GM12878 (cell line): ENCODE measurements around the gene ADAR.

ENCODE experiments used
- BMI1 ChIP-seq: fragments of 450-650 bp; IDR thresholded peaks from 2 replicates; pipeline ENCODE4 v1.6.1; 2016; ENCODE audit warnings: mild to moderate bottlenecking, moderate library complexity, borderline replicate concordance
- CBX3 ChIP-seq: fragments of 200-600 bp; sonication (generic); IDR thresholded peaks from 2 replicates; pipeline ENCODE4 v1.6.1; 2016; ENCODE audit warnings: low read depth, borderline replicate concordance
- DPF2 ChIP-seq: fragments of 450-650 bp; IDR thresholded peaks from 2 replicates; pipeline ENCODE4 v1.6.1; 2017; ENCODE audit warnings: mild to moderate bottlenecking
- EZH2 ChIP-seq: IDR thresholded peaks from 2 replicates; pipeline ENCODE4 v1.6.1; 2012; ENCODE audit warnings: low read depth, mild to moderate bottlenecking, control low read depth, inconsistent platforms, low read length, borderline replicate concordance; ENCODE audit not compliant: control insufficient read depth
- JUND ChIP-seq: IDR thresholded peaks from 2 replicates; pipeline ENCODE4 v1.6.1; 2012; ENCODE audit warnings: low read depth, mild to moderate bottlenecking, low read length, improper control_type of control experiment, moderate library complexity
- MAX ChIP-seq: IDR thresholded peaks from 2 replicates; pipeline ENCODE4 v1.6.1; 2012; ENCODE audit warnings: low read depth, low read length, improper control_type of control experiment
- MTA3 ChIP-seq: IDR thresholded peaks from 2 replicates; pipeline ENCODE4 v1.6.1; 2012; ENCODE audit warnings: low read length, inconsistent platforms, borderline replicate concordance
- POLR2AphosphoS2 ChIP-seq: IDR thresholded peaks from 2 replicates; pipeline ENCODE4 v1.6.1; 2011; ENCODE audit warnings: low read depth, mild to moderate bottlenecking, low read length, improper control_type of control experiment, moderate library complexity
- POLR2AphosphoS5 ChIP-seq: IDR thresholded peaks from 2 replicates; pipeline ENCODE4 v1.6.1; 2011; ENCODE audit warnings: mild to moderate bottlenecking, low read length, inconsistent platforms
- RCOR1 ChIP-seq: conservative IDR thresholded peaks from 2 replicates; pipeline ENCODE4 v1.6.1; 2012; ENCODE audit warnings: low read depth, low read length, improper control_type of control experiment
- SUZ12 ChIP-seq: fragments of 200-600 bp; sonication (generic); IDR thresholded peaks from one replicate; pipeline ENCODE4 v1.6.1; 2018; ENCODE audit warnings: antibody characterized with exemption, mild to moderate bottlenecking; ENCODE audit not compliant: unreplicated experiment
- TF ChIP-seq, protein P1 (sequence below), 3 experiments: IDR thresholded peaks in 2 of 3; conservative IDR thresholded peaks in 1 of 3; 2 replicates each; pipeline ENCODE4 v1.5.1; 2011; ENCODE audit warnings: low read depth in 3 of 3, low read length in 3 of 3, mild to moderate bottlenecking in 3 of 3, control low read depth in 2 of 3, moderate library complexity in 2 of 3, inconsistent platforms in 1 of 3, mixed read lengths in 1 of 3; ENCODE audit not compliant: control insufficient read depth in 2 of 3, insufficient read depth in 1 of 3; ENCODE audit errors: extremely low read depth in 1 of 3
- TF ChIP-seq, protein P2 (sequence below): fragments of 450-650 bp; IDR thresholded peaks from 2 replicates; pipeline ENCODE4 v1.6.1; 2014; ENCODE audit warnings: mild to moderate bottlenecking

DNA sequence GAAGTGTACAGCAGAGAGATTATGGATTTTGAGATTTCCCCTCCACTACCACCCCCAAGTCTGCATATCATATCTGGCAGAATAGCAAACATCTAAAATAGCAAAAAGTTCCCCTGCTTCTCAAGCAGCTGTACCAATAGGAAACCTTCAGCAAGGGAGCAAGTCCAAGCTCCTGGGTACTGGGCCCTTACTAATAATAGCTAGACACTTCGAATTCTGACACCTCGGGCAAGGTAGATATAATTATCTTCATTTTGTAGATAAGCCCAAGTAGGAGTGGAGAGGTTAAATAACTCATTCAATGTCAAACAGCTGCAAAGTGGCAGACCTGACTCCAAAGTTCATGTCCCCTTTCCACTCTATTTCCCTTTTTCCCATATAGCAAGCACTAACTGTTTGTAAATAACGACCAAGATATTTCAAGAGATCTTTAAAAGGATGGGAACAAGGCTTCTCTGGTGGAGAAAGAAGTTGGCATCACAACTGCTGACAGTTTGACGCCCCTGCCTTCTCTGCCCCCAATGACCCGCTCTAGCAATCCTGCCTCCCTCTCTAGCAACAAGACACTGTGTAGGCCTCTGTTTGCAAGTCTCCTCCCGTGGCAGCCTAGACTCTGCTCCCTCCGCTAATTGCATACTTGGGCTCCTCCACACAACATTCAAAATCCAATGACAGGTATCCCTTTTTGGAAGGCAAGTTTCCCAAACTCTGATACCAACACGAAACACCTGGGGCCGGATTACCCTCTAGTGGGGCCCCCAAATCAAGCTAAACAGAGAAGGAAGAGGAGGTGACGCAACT is 18.7 kb upstream of the ADAR start:
- TF ChIP-seq JUND = no peak
- no peak for TF ChIP-seq RCOR1
- TF ChIP-seq POLR2AphosphoS2 = no peak
- TF ChIP-seq, protein P1, sequence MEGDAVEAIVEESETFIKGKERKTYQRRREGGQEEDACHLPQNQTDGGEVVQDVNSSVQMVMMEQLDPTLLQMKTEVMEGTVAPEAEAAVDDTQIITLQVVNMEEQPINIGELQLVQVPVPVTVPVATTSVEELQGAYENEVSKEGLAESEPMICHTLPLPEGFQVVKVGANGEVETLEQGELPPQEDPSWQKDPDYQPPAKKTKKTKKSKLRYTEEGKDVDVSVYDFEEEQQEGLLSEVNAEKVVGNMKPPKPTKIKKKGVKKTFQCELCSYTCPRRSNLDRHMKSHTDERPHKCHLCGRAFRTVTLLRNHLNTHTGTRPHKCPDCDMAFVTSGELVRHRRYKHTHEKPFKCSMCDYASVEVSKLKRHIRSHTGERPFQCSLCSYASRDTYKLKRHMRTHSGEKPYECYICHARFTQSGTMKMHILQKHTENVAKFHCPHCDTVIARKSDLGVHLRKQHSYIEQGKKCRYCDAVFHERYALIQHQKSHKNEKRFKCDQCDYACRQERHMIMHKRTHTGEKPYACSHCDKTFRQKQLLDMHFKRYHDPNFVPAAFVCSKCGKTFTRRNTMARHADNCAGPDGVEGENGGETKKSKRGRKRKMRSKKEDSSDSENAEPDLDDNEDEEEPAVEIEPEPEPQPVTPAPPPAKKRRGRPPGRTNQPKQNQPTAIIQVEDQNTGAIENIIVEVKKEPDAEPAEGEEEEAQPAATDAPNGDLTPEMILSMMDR (IDR thresholded peaks at IDR 0.05 in 2 of 3, conservative IDR thresholded peaks at IDR 0.05 in 1 of 3; ENCODE audit: control insufficient read depth in 2 of 3, extremely low read depth in 1 of 3, insufficient read depth in 1 of 3, low read depth in 3 of 3, low read length in 3 of 3) = no peak
- no peak for TF ChIP-seq DPF2
- TF ChIP-seq SUZ12 = no peak
- no peak; the same call in 1 of the 2 replicates for TF ChIP-seq POLR2AphosphoS5
- TF ChIP-seq EZH2 = no peak
- TF ChIP-seq MTA3 = no peak; the same call in 1 of the 2 replicates
- TF ChIP-seq CBX3 = no peak
- no peak for TF ChIP-seq MAX
- TF ChIP-seq BMI1 = no peak
- TF ChIP-seq, protein P2, sequence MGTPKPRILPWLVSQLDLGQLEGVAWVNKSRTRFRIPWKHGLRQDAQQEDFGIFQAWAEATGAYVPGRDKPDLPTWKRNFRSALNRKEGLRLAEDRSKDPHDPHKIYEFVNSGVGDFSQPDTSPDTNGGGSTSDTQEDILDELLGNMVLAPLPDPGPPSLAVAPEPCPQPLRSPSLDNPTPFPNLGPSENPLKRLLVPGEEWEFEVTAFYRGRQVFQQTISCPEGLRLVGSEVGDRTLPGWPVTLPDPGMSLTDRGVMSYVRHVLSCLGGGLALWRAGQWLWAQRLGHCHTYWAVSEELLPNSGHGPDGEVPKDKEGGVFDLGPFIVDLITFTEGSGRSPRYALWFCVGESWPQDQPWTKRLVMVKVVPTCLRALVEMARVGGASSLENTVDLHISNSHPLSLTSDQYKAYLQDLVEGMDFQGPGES = no peak
